ENCODE data around the gene TRANK1.

TRANK1 gene

DNA sequence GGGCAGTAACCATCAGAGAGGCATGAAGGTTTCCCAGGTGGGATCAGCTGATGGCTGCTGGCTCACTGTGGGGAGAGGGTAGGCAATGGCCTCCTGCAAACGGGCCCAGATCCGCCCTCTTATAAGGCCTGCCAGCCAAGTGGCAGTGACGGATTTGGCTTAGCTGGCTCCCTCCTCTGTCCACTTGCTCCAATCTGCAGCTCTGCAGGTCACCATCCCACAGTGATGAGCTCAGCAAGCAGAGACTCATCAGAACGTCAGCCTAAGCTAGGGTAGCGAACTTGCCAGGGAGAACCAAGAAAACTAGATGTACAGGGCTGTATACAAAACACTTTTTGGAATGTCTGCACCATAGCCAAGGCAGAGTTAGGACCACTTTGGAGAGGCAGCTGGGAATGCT is 117.7 kb downstream of the TRANK1 start:
- no peak overlapping the region for H3K4me3 ChIP-seq (ENCODE audit: low read length)
- H3K27ac ChIP-seq (ENCODE audit: low read length): no peak overlapping the region
- no peaks in the 10 kb centered on the region for H3K36me3 ChIP-seq (replicated peaks; ENCODE audit: insufficient read depth, low read length)
- H3F3A ChIP-seq (ENCODE audit: insufficient read depth, low read length): no peaks in the 10 kb centered on the region
- H4K20me1 ChIP-seq (ENCODE audit: insufficient read depth, low read length): no peaks in the 10 kb centered on the region
- no peaks in the 10 kb centered on the region for H3K27me3 ChIP-seq (replicated peaks; ENCODE audit: insufficient read depth, low read length)
- no peaks in the 10 kb centered on the region for H3K9me3 ChIP-seq (replicated peaks; ENCODE audit: insufficient read depth, low read length)
- TF ChIP-seq EZH2phosphoT487 (IDR thresholded peaks at IDR 0.05; ENCODE audit: low read length) (no peak), EZH2 (optimal IDR thresholded peaks at IDR 0.05; ENCODE audit: low read depth, low read length) (no peak), CTCF (IDR thresholded peaks at IDR 0.05; ENCODE audit: low read length) (no peak)
- H3K9ac ChIP-seq (ENCODE audit: low read length): no peak overlapping the region
- DNase-seq: no peak
- H3K4me2 ChIP-seq (ENCODE audit: low read depth, low read length): no peak overlapping the region
- H3K9me2 ChIP-seq (replicated peaks; ENCODE audit: insufficient read depth, low read length): no peaks in the 10 kb centered on the region
- no peaks in the 10 kb centered on the region for H3K4me1 ChIP-seq (ENCODE audit: low read length)
- no peak overlapping the region for H2AFZ ChIP-seq (ENCODE audit: low read length)
- H3K79me2 ChIP-seq (ENCODE audit: low read length): no peaks in the 10 kb centered on the region

DNA sequence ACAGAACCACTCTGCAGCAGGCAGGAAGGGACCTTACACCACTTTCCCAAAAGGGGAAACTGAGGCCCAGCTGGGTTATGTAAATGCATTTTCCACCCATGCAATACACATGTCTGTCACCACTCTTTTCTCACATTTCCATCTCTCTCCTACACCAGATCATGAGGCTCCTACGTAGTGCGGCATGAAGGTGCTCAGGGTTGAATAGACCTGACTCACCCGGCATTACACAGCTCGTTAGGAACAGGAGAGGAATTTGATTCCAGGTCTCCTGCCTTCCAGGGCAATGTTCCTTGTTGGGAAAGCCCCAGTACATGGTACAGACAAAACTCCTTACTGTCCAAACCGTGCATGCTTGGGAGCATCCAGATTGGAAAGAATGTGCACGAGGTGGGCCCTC is 118.6 kb downstream of the TRANK1 start:
- Histone ChIP-seq H3K4me1 (ENCODE audit: low read length) (no peaks in the 10 kb centered on the region), H3K4me3 (ENCODE audit: low read length) (no peak overlapping the region), H3K36me3 (replicated peaks; ENCODE audit: insufficient read depth, low read length) (no peaks in the 10 kb centered on the region), H3F3A (ENCODE audit: insufficient read depth, low read length) (no peaks in the 10 kb centered on the region), H2AFZ (ENCODE audit: low read length) (no peak overlapping the region), H3K79me2 (ENCODE audit: low read length) (no peaks in the 10 kb centered on the region), H3K27me3 (replicated peaks; ENCODE audit: insufficient read depth, low read length) (no peaks in the 10 kb centered on the region), H3K9me2 (replicated peaks; ENCODE audit: insufficient read depth, low read length) (no peaks in the 10 kb centered on the region), H3K9ac (ENCODE audit: low read length) (no peak overlapping the region), H3K9me3 (replicated peaks; ENCODE audit: insufficient read depth, low read length) (no peaks in the 10 kb centered on the region), H3K27ac (ENCODE audit: low read length) (no peak overlapping the region), H3K4me2 (ENCODE audit: low read depth, low read length) (no peak overlapping the region), H4K20me1 (ENCODE audit: insufficient read depth, low read length) (no peaks in the 10 kb centered on the region)
- DNase-seq: no peak
- TF ChIP-seq CTCF (IDR thresholded peaks at IDR 0.05; ENCODE audit: low read length): no peak
- no peak for TF ChIP-seq EZH2phosphoT487 (IDR thresholded peaks at IDR 0.05; ENCODE audit: low read length)
- TF ChIP-seq EZH2 (optimal IDR thresholded peaks at IDR 0.05; ENCODE audit: low read depth, low read length): no peak

DNA sequence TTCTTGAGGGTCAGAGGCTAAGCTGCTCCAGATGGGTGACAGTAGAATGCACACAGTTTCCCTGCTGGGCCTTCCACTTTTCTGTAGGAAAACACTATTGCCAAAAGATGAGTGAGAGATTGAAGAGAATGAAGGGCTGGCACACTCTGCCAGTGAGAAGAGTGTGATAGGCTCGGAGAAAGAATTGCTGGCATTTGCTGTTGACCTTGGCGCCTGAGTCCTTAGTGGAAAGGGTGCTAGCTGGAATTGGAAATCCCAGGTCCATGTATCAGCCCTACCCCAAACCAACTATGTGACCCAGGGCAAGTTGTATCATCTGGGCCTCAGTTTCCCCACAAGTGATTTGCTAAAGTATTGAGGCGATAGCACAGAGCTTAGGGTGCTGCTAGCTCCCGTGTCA is 120.4 kb downstream of the TRANK1 start:
- no peak overlapping the region for H3K27ac ChIP-seq (ENCODE audit: low read length)
- no peaks in the 10 kb centered on the region for H3K27me3 ChIP-seq (replicated peaks; ENCODE audit: insufficient read depth, low read length)
- H3F3A ChIP-seq (ENCODE audit: insufficient read depth, low read length): no peaks in the 10 kb centered on the region
- no peak overlapping the region for H2AFZ ChIP-seq (ENCODE audit: low read length)
- H3K9me3 ChIP-seq (replicated peaks; ENCODE audit: insufficient read depth, low read length): no peaks in the 10 kb centered on the region
- H3K4me3 ChIP-seq (ENCODE audit: low read length): no peak overlapping the region
- H4K20me1 ChIP-seq (ENCODE audit: insufficient read depth, low read length): no peaks in the 10 kb centered on the region
- H3K4me2 ChIP-seq (ENCODE audit: low read depth, low read length): no peak overlapping the region
- DNase-seq: no peak
- no peaks in the 10 kb centered on the region for H3K4me1 ChIP-seq (ENCODE audit: low read length)
- no peak overlapping the region for H3K9ac ChIP-seq (ENCODE audit: low read length)
- H3K79me2 ChIP-seq (ENCODE audit: low read length): no peaks in the 10 kb centered on the region
- H3K9me2 ChIP-seq (replicated peaks; ENCODE audit: insufficient read depth, low read length): no peaks in the 10 kb centered on the region
- TF ChIP-seq EZH2 (optimal IDR thresholded peaks at IDR 0.05; ENCODE audit: low read depth, low read length): no peak
- TF ChIP-seq EZH2phosphoT487 (IDR thresholded peaks at IDR 0.05; ENCODE audit: low read length): no peak
- no peak for TF ChIP-seq CTCF (IDR thresholded peaks at IDR 0.05; ENCODE audit: low read length)
- no peaks in the 10 kb centered on the region for H3K36me3 ChIP-seq (replicated peaks; ENCODE audit: insufficient read depth, low read length)

Data from MM.1S (cell line).